Right lobe of liver (tissue), 6 donors: ENCODE measurements around the gene CRK. TPM values are rescaled to one million over a fixed set of nuclear protein-coding genes. Genes with fewer than 3 reads are reported as not detected.
"Not testable (repeated sequence)": the region's sequence is repeated elsewhere in the genome, so short reads cannot be mapped to it uniquely, and the experiment has no call there.

ENCODE experiments used
- ATAC-seq, 4 donors: fragments of 200-7000 bp; cut with Tn5 transposase; one replicate each; pipeline ENCODE4 v1.9.1; 2020; ENCODE audit warnings: mild to moderate bottlenecking in 4 of 4, moderate library complexity in 4 of 4
- DNase-seq, 3 donors: peaks; one replicate each; pipeline ENCODE4 v3.0.0-alpha.2; 2020
- H3K27ac ChIP-seq, 3 donors: fragments of 200-600 bp; one replicate each; pipeline ENCODE4 v1.8.0; 2022
- H3K27me3 ChIP-seq, 2 donors: fragments of 200-600 bp; one replicate each; pipeline ENCODE4 v1.8.0; 2022
- H3K36me3 ChIP-seq, 4 donors: fragments of 200-600 bp; sonication (generic) in 1 of 4; one replicate each; pipeline versions ENCODE4 v1.5.1 to v1.8.0; 2017 to 2022; ENCODE audit warnings: control low read depth in 1 of 4
- H3K4me1 ChIP-seq, 4 donors: fragments of 200-600 bp; sonication (generic) in 1 of 4; one replicate each; pipeline versions ENCODE4 v1.5.1 to v1.8.0; 2017 to 2022; ENCODE audit warnings: control low read depth in 1 of 4
- H3K4me3 ChIP-seq, 3 donors: fragments of 200-600 bp; one replicate each; pipeline ENCODE4 v1.8.0; 2022
- H3K9me3 ChIP-seq, 4 donors: fragments of 200-600 bp; sonication (generic) in 1 of 4; one replicate each; pipeline versions ENCODE4 v1.5.1 to v1.8.0; 2017 to 2022; ENCODE audit warnings: control low read depth in 1 of 4
- POLR2A ChIP-seq: fragments of 450-650 bp; IDR thresholded peaks from one replicate; pipeline ENCODE4 v1.6.1; 2017; ENCODE audit warnings: antibody characterized with exemption, mild to moderate bottlenecking
- WGBS: methylation state at CpG from one replicate; pipeline ENCODE4 v1.1.6; 2018; ENCODE audit warnings: low coverage, low lambda C conversion rate; ENCODE audit not compliant: insufficient coverage; ENCODE audit errors: missing lambda C conversion rate; 5-methylcytosine and 5-hydroxymethylcytosine counted together
- intact Hi-C, 2 donors: fragments of 100-400 bp; cut with DNase I; formaldehyde crosslinking; loops; one replicate each; pipeline versions ENCODE4 v1.11.2 to v1.14.1; 2022
- total RNA-seq, 6 experiments: library from RNA; depleted of rRNA in 2 of 6; stranded (reverse); fragments of >200 nt in 2 of 6; fragmentation: NEBNext Ultra II Directional in 3 of 6; extraction: Animal tissue kit (Norgen Biotek cat#: 25700) in 3 of 6; gene quantifications; one replicate each; pipeline versions ENCODE4 v1.1.0 to v1.2.4, GENCODE V29; 2016 to 2023
- TF ChIP-seq, protein P1 (sequence below), 4 donors: fragments of 200-600 bp in 3 of 4; fragments of 450-650 bp in 1 of 4; IDR thresholded peaks; one replicate each; pipeline versions ENCODE4 v1.5.1 to v1.8.0; 2016 to 2022; ENCODE audit warnings: antibody characterized with exemption in 4 of 4, mild to moderate bottlenecking in 2 of 4
- donor health status: DM: no; HTN: yes; CAD: no.
- donor health status: DM: no; HTN: no; CAD: no.
- donor health status: DM: no; HTN: no; CAD: no.
- donor health status: DM: no; HTN: yes; CAD: no.
- donor health status: DM: no; HTN: yes; CAD: no.

CRK gene
- total RNA-seq, 6 experiments from 2014 or later, result 33.9 to 58.6 (median 47.6) TPM

DNA sequence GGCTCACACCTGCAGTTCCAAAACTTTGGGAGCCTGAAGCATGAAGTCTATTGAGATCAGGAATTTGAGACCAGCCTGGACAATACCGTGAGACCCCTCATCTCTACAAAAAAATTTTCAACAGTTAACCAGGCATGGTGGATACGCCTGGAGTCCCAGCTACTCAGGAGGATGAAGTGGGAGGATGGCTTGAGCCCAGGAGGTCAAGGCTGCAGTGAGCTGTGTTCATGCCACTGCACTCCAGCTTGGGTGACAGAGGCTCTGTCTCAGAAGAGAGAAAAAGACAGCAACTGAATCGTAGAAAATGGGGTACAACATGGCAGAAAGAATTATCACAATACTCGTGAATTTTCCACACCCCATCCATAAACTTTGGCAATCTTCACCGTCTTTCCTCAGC lies 3.2 kb downstream of the CRK start:
- intact Hi-C loops, result loop anchor here in 1 of 2 donors (10.0 kb wide), 1 partner anchor 88 kb away; no protein-coding TSS in a partner anchor
- Histone ChIP-seq H3K27me3 (no peaks in the 10 kb centered on the region), H3K9me3 (no peaks in the 10 kb centered on the region), H3K27ac (no peak overlapping the region), H3K4me1 (peaks cover 0 to 44% (median 12%) of the 10 kb centered on the region in 4 donors), H3K4me3 (no peak overlapping the region), H3K36me3 (no peaks in the 10 kb centered on the region)
- no peak for TF ChIP-seq POLR2A
- TF ChIP-seq, protein P1, sequence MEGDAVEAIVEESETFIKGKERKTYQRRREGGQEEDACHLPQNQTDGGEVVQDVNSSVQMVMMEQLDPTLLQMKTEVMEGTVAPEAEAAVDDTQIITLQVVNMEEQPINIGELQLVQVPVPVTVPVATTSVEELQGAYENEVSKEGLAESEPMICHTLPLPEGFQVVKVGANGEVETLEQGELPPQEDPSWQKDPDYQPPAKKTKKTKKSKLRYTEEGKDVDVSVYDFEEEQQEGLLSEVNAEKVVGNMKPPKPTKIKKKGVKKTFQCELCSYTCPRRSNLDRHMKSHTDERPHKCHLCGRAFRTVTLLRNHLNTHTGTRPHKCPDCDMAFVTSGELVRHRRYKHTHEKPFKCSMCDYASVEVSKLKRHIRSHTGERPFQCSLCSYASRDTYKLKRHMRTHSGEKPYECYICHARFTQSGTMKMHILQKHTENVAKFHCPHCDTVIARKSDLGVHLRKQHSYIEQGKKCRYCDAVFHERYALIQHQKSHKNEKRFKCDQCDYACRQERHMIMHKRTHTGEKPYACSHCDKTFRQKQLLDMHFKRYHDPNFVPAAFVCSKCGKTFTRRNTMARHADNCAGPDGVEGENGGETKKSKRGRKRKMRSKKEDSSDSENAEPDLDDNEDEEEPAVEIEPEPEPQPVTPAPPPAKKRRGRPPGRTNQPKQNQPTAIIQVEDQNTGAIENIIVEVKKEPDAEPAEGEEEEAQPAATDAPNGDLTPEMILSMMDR (IDR thresholded peaks at IDR 0.05), result no peak
- 69% methylated on average over 5 of the region's 5 CpGs for WGBS
- DNase-seq (no peak), ATAC-seq (no peak)

- not testable (repeated sequence) for H3K4me3 ChIP-seq, H3K27ac ChIP-seq, H3K36me3 ChIP-seq, ATAC-seq, H3K27me3 ChIP-seq, DNase-seq, H3K9me3 ChIP-seq
- 97% methylated on average over 18 of the region's 21 CpGs for WGBS
- intact Hi-C loops, result loop anchor here in 1 of 2 donors (10.0 kb wide), 1 partner anchor 85 kb away; no protein-coding TSS in a partner anchor
- H3K4me1 ChIP-seq, result peaks cover 0 to 29% (median 12%) of the 10 kb centered on the region in 4 donors
Observed at GRCh38 chr17:1450261-1450660, 5.8 kb downstream of the CRK start.

- Histone ChIP-seq H3K4me3 (no peak overlapping the region), H3K9me3 (no peaks in the 10 kb centered on the region), H3K4me1 (peaks cover 0 to 22% (median 9%) of the 10 kb centered on the region in 4 donors), H3K27me3 (no peaks in the 10 kb centered on the region), H3K36me3 (no peaks in the 10 kb centered on the region), H3K27ac (no peak overlapping the region)
- no peak for TF ChIP-seq POLR2A
- TF ChIP-seq, protein P1 (IDR thresholded peaks at IDR 0.05), result no peak
- intact Hi-C loops, result loop anchor here in 1 of 2 donors (10.0 kb wide), 1 partner anchor 85 kb away; no protein-coding TSS in a partner anchor
- WGBS, result 78% methylated on average over 5 of the region's 5 CpGs
- ATAC-seq, result peak in 1 of 4 donors; percentile 12
- DNase-seq, result no peak
Observed at GRCh38 chr17:1449412-1449967, 6.5 kb downstream of the CRK start.

DNA sequence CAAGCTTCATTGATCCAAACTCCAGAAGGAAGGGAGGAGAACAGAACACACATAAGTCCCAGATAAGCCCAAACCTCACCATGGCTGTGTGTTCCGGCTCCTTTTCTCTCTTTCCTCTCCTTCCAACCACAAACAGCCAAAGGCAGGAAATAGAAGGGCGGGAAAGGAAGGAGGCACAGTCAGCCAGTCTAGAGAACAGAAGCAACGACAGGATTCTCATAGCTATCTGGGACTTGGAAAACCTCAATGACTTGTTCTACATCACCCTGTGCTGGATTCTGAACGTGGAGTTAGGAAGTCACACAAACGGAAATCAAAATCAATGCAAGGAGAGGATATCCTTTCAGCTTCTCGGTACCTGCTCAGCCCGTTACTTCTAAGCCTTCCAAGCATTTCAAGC lies 9.0 kb downstream of the CRK start:
- DNase-seq (no peak), ATAC-seq (peak; percentile 52 to 75 (median 64))
- intact Hi-C loops, result loop anchor here in 1 of 2 donors (10.0 kb wide), 1 partner anchor 82 kb away; no protein-coding TSS in a partner anchor
- Histone ChIP-seq H3K9me3 (no peaks in the 10 kb centered on the region), H3K27me3 (no peaks in the 10 kb centered on the region), H3K27ac (peak overlapping the region in 1 of 3 donors; percentile 18), H3K4me1 (no peaks in the 10 kb centered on the region), H3K4me3 (no peak overlapping the region), H3K36me3 (no peaks in the 10 kb centered on the region)
- 54% methylated on average over 7 of the region's 7 CpGs for WGBS
- TF ChIP-seq, protein P1 (IDR thresholded peaks at IDR 0.05), result no peak
- no peak for TF ChIP-seq POLR2A

GRCh38 chr17:1446201-1446600 lies 9.8 kb downstream of the CRK start:
- Histone ChIP-seq H3K27ac (no peak overlapping the region), H3K4me3 (no peak overlapping the region), H3K9me3 (no peaks in the 10 kb centered on the region), H3K27me3 (no peaks in the 10 kb centered on the region), H3K4me1 (no peaks in the 10 kb centered on the region), H3K36me3 (no peaks in the 10 kb centered on the region)
- 73% methylated on average over 6 of the region's 12 CpGs for WGBS
- no peak for TF ChIP-seq POLR2A
- TF ChIP-seq, protein P1 (IDR thresholded peaks at IDR 0.05), result no peak
- ATAC-seq (no peak), DNase-seq (no peak)
- intact Hi-C loops, result loop anchor here in 1 of 2 donors (10.0 kb wide), 1 partner anchor 81 kb away; no protein-coding TSS in a partner anchor

GRCh38 chr17:1445695-1446094 lies 10.3 kb downstream of the CRK start:
- 100% methylated on average over 3 of the region's 4 CpGs for WGBS
- ATAC-seq, H3K4me1 ChIP-seq, H3K9me3 ChIP-seq, H3K27me3 ChIP-seq, DNase-seq, H3K36me3 ChIP-seq, H3K4me3 ChIP-seq, H3K27ac ChIP-seq: not testable (repeated sequence)
- intact Hi-C loops, result loop anchor here in 1 of 2 donors (10.0 kb wide), 1 partner anchor 81 kb away; no protein-coding TSS in a partner anchor

DNA sequence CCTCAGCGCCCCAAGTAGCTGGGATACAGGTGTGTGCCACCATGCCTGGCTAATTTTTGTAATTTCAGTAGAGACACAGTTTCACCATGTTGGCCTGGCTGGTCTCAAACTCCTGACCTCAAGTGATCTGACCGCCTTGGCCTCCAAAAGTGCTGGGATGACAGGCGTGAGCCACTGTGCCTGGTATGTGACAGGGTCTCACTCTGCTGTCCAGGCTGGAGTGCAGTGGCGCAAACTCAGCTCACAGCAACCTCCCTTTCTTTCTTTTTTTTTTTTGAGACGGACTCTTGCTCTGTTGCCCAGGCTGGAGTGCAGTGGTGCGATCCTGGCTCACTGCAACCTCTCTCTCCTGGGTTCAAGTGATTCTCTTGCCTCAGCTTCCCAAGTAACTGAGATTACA lies 13.3 kb downstream of the CRK start:
- H3K4me1 ChIP-seq, result peaks cover 0 to 15% (median 3%) of the 10 kb centered on the region in 4 donors
- not testable (repeated sequence) for ATAC-seq, H3K4me3 ChIP-seq, H3K27ac ChIP-seq, DNase-seq, H3K27me3 ChIP-seq, H3K9me3 ChIP-seq, H3K36me3 ChIP-seq
- 100% methylated on average over 1 of the region's 6 CpGs for WGBS
- intact Hi-C loops, result loop anchor here in 1 of 2 donors (10.0 kb wide), 1 partner anchor 78 kb away; no protein-coding TSS in a partner anchor
